M059J (cell line): Measurements from ENCODE around the gene ITPKA. TPM values are rescaled to one million over a fixed set of nuclear protein-coding genes. Genes with fewer than 3 reads are reported as not detected.

Experiments used
- total RNA-seq: library from RNA; depleted of rRNA; stranded (reverse); fragments of >200 nt; shearing (Covaris generic); gene quantifications from 2 replicates; pipeline ENCODE4 v1.2.3, GENCODE V29; 2014; rRNA removed

ITPKA gene
- total RNA-seq, 1 experiment from 2014 or later: 3.7 TPM

Other genes starting within 250 kb of the ITPKA start
- gene OIP5, start 161.3 kb upstream of the ITPKA start, total RNA-seq: 37.9 and 61.9 TPM in 2 replicates
- gene NUSAP1, start 161.0 kb upstream of the ITPKA start, total RNA-seq: 212 and 264 TPM in 2 replicates
- gene NDUFAF1, start 91.4 kb upstream of the ITPKA start, total RNA-seq: 25.0 and 30.6 TPM in 2 replicates
- 29.8 and 40.8 TPM in 2 replicates for gene RTF1, start 76.8 kb upstream of the ITPKA start, total RNA-seq
- gene LTK, start 20.0 kb downstream of the ITPKA start, total RNA-seq: not detected in 2 replicates
- gene RPAP1, start 50.4 kb downstream of the ITPKA start, total RNA-seq: 15.9 and 23.6 TPM in 2 replicates
- gene TYRO3, start 65.3 kb downstream of the ITPKA start, total RNA-seq: 5.3 and 8.7 TPM in 2 replicates
- 13.8 and 26.7 TPM in 2 replicates for gene MGA, start 166.5 kb downstream of the ITPKA start, total RNA-seq